ENCODE data around the gene ACOT7.

- no peak for TF ChIP-seq CTCF (IDR thresholded peaks at IDR 0.05)
- TF ChIP-seq POLR2AphosphoS5 (IDR thresholded peaks at IDR 0.05): no peak
These were observed 56.6 kb downstream of the ACOT7 start for GRCh38 chr1:6336776-6337622.

All from transverse colon (tissue), 4 donors.